HG03342 (cell line): ENCODE measurements around the gene CNOT10.
"Not testable (repeated sequence)": the region's sequence is repeated elsewhere in the genome, so short reads cannot be mapped to it uniquely, and the experiment has no call there.

Experiments
- ATAC-seq: cut with Tn5 transposase; IDR thresholded peaks from one replicate; pipeline ENCODE4 v1.9.1; 2021; ENCODE audit warnings: mild to moderate bottlenecking, moderate library complexity; ENCODE audit not compliant: unreplicated experiment

The CNOT10 gene, protein sequence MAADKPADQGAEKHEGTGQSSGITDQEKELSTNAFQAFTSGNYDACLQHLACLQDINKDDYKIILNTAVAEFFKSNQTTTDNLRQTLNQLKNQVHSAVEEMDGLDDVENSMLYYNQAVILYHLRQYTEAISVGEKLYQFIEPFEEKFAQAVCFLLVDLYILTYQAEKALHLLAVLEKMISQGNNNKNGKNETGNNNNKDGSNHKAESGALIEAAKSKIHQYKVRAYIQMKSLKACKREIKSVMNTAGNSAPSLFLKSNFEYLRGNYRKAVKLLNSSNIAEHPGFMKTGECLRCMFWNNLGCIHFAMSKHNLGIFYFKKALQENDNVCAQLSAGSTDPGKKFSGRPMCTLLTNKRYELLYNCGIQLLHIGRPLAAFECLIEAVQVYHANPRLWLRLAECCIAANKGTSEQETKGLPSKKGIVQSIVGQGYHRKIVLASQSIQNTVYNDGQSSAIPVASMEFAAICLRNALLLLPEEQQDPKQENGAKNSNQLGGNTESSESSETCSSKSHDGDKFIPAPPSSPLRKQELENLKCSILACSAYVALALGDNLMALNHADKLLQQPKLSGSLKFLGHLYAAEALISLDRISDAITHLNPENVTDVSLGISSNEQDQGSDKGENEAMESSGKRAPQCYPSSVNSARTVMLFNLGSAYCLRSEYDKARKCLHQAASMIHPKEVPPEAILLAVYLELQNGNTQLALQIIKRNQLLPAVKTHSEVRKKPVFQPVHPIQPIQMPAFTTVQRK

GRCh38 chr3:32684800-32685542, at the start of gene CNOT10:
Gene CNOT10 (plus strand): TSS chr3:32685188. CDS start chr3:32685461, 273 bp downstream.
- peak; percentile 99 for ATAC-seq

- ATAC-seq, result no peak
Measured at GRCh38 chr3:32640939-32641338, 44.0 kb upstream of the CNOT10 start.

GRCh38 chr3:32641356-32641755, 43.6 kb upstream of the CNOT10 start:
- ATAC-seq, result no peak

- ATAC-seq, result no peak
Measured at GRCh38 chr3:32643354-32643753, 41.6 kb upstream of the CNOT10 start.

DNA sequence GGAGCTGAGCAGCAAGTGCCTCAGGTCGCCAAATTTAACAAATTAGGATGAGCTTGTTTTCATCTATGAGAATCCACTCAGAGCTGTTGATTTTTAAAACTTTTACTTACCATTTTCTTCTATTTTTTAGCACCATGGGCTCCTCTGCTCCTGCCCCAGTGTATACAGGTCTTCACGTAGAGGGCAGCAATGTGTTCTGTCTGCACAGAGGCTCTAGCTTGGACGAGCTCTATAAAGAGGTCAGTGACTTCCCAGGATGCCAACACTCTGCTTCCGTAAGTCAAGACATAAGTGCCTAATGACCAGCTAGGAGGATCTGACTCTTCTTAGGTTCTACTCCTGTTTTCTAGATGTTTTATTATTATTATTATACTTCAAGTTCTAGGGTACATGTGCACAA, 41.2 kb upstream of the CNOT10 start:
- ATAC-seq, result no peak

- no peak for ATAC-seq
Measured at GRCh38 chr3:32644380-32644779, 40.6 kb upstream of the CNOT10 start.

DNA sequence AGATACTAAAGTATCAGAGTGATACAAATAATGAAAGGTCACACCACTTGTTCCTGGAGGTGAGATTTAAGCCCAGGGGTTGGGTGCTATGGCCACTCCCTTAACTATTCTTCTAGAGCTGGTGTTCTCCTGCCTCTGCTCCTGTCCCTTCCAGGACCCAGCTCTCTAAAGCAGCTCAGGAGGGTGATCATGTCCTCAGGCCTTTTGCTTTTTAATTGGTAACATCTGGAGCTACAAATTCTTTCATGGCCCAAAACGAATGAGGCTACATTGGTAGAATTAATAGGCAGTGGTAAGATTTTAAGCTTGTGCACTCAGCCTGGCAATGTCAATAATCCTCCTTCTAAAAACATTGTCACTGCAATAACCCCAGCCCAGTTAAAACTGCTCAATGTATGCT, 38.2 kb upstream of the CNOT10 start:
- ATAC-seq, result no peak

- not testable (repeated sequence) for ATAC-seq
Measured at GRCh38 chr3:32652337-32653100, 32.5 kb upstream of the CNOT10 start.

DNA sequence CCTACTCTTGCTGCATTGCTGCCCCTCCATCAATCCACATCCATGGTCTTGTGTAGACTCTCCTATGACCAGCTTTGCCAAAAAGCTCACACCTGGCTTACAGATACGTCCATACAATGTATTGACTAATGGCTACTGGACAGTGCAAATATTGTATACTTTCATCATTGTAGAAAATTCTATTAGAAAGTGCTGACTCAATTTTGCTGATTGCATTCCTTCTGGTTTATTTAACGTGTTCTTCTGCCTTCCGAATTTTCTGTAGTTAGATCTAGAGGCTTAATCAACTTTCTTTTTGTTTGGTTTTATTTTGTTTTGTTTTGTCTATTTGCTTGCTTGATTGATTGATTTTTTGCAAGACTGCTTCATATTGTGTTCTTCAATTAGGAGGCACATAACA, 29.8 kb upstream of the CNOT10 start:
- ATAC-seq, result no peak

- no peak for ATAC-seq
Measured at GRCh38 chr3:32660634-32661033, 24.4 kb upstream of the CNOT10 start.

- ATAC-seq, result no peak
Measured at GRCh38 chr3:32662647-32663046, 22.3 kb upstream of the CNOT10 start.

DNA sequence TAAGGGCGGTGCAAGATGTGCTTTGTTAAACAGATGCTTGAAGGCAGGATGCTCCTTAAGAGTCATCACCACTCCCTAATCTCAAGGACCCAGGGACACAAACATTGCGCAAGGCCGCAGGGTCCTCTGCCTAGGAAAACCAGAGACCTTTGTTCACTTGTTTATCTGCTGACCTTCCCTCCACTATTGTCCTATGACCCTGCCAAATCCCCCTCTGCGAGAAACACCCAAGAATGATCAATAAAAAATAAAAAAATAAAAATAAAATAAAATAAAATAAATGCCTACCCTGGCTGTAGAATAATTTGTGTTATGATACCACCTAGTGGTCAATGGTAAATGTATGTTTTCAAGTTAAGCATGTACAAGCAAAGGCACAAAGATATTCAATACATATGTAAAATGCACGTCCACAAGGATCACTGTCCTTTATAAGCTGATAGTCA, 20.3 kb upstream of the CNOT10 start:
- ATAC-seq, result not testable (repeated sequence)

- ATAC-seq, result no peak
Measured at GRCh38 chr3:32667072-32667582, 17.9 kb upstream of the CNOT10 start.

DNA sequence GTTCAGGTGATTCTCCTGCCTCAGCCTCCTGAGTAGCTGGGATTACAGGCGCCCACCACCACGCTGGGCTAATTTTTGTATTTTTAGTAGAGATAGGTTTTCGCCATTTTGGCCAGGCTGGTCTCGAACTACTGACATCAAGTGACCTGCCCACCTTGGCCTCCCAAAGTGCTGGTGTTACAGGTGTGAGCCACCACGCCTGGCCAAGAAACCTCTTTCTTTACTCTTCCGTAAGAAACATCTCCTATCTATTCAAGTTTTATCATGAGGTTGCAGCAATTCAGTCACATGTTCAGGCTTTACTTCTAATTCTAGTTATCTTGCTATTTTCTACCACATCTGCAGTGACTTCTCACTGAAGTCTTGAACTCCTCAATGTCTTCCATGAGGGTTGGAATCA, 15.8 kb upstream of the CNOT10 start:
- ATAC-seq, result not testable (repeated sequence)

DNA sequence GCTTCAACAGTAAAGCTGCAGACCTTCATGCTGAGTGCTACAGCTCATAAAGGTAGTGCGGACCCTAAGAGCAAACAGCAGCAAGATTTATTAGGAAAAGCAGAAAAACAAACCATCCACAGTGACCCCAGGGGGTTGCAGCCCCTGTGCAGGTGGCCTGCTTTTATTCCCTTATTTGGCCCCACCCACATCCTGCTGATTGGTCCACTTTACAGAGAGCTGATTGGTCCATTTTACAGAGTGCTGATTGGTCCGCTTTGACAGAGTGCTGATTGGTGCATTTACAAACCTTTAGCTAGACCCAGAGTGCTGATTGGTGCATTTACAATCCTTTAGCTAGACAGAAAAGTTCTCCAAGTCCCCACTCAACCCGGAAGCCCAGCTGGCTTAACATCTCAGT, 11.3 kb upstream of the CNOT10 start:
- ATAC-seq, result not testable (repeated sequence)

DNA sequence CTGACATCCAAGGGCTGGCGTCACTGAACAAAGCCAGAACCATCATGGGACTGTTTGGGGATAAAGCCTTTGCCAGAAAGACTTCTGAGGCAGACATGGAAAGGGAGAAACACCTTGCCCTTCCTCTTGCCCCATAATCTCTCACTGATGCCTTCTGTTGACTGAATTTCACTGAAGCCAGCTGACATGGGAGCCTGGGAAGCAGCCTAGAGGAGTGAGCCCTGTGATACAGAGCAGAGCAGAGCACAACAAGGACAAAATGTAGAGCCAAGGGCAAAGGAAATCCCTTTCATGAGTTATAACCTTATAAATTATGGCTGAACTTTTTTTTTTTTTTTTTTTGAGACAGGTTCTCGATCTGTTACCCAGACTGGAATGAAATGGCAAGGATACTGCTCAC, 9.8 kb upstream of the CNOT10 start:
- no peak for ATAC-seq

DNA sequence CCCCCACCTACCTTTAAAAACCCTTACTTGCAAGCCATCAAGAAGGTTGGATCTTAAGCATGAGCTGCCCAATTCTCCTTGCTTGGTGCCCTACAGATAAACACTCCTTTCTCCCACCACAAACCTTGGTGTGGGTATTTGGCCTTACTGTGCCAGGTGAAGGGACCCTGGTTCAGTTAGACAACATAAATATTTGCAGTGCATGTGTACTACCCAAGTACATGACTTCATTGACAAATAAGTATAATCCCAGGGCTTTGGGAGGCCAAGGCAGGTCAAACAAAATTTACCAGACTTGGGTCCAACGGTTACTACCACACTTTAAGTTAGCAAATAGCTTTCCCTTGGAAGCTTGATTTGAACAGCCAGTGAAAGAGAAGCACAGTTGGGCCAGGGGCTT, 9.3 kb upstream of the CNOT10 start:
- no peak for ATAC-seq

- ATAC-seq, result no peak
Measured at GRCh38 chr3:32681811-32682210, 3.2 kb upstream of the CNOT10 start.

DNA sequence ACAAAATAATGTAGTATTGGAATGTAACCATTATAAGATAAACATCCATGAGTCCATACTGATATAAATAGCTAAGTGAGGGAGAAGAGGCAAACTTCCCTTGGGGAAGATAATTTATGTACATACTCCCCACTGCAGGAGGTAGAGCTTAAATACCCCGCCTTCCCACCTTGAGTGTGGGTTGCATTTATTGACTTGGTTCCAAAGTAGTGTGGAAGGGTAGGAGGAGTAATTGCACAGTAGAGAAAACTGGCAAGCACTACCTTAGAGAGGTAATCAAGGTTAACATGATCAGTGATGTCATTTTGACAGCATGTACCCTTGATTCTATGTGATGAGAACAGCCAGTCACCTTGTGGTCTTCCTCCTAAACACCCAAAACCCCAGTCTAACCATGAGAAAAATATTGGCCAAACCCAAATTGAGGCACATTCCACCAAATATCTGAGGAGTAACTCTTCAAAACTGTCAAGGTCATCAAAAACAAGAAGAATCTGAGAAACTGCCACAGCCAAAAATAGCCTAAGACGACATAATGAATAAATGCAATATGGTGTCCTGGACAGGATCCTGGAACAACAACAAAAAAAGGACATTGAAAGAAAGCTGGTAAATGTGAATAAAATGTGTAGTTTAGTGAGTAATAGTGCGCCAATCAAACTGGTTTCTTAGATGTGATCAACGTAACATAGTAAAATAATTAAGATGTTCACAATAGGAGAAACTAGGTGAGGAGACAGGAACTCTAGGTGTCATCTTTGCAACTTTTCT, 774 bp upstream of the CNOT10 start:
- ATAC-seq, result no peak
